Smooth muscle cell of the pulmonary artery (primary cell): ENCODE data around the gene FRAT2. TPM values are rescaled to one million over a fixed set of nuclear protein-coding genes. Genes with fewer than 3 reads are reported as not detected.

Source experiments
- total RNA-seq: library from RNA; depleted of rRNA; stranded (reverse); fragments of >200 nt; gene quantifications from 2 replicates; pipeline ENCODE4 v1.2.3, GENCODE V29; 2014

Gene FRAT2
- total RNA-seq = 3.3 and 4.2 TPM in 2 replicates

GRCh38 chr10:97334370-97335175 lies at the start of gene FRAT2:
FRAT2 (minus strand) TSS chr10:97334729; CDS start chr10:97334572, 157 bp downstream.

GRCh38 chr10:97318772-97319651 lies 15.5 kb downstream of the FRAT2 start, which contains the start of gene FRAT1:
FRAT1 (plus strand) TSS chr10:97319271; CDS start chr10:97319454, 183 bp downstream.

GRCh38 chr10:97292097-97292861 lies 42.2 kb downstream of the FRAT2 start, which contains the start of gene ARHGAP19:
ARHGAP19 (minus strand) TSS chr10:97292637; CDS start chr10:97292627, 10 bp downstream.

Other genes starting within 250 kb of the FRAT2 start
- gene SLIT1, start 148.8 kb downstream of the FRAT2 start, total RNA-seq = 0.07 and 0.13 TPM in 2 replicates
- 2.6 and 5.3 TPM in 2 replicates for gene ARHGAP19, start 42.1 kb downstream of the FRAT2 start, total RNA-seq
- 0.83 and 1.4 TPM in 2 replicates for gene FRAT1, start 15.5 kb downstream of the FRAT2 start, total RNA-seq
- gene RRP12, start 66.6 kb upstream of the FRAT2 start, total RNA-seq = 14.7 and 26.9 TPM in 2 replicates
- 514 TPM in 2 replicates for gene PGAM1, start 91.5 kb upstream of the FRAT2 start, total RNA-seq
- 22.7 and 25.4 TPM in 2 replicates for gene EXOSC1, start 111.3 kb upstream of the FRAT2 start, total RNA-seq
- gene ZDHHC16, start 111.4 kb upstream of the FRAT2 start, total RNA-seq = 42.0 and 42.9 TPM in 2 replicates
- gene MMS19, start 163.7 kb upstream of the FRAT2 start, total RNA-seq = 54.8 and 63.9 TPM in 2 replicates
- gene UBTD1, start 164.2 kb upstream of the FRAT2 start, total RNA-seq = 20.3 and 27.8 TPM in 2 replicates
- gene ANKRD2, start 238.1 kb upstream of the FRAT2 start, total RNA-seq = 0.33 and 1.1 TPM in 2 replicates
- 0.43 and 1.4 TPM in 2 replicates for gene HOGA1, start 249.7 kb upstream of the FRAT2 start, total RNA-seq